GM12878 (cell line): ENCODE data around the gene FAM81A. TPM values are rescaled to one million over a fixed set of nuclear protein-coding genes. Genes with fewer than 3 reads are reported as not detected.
A peak's percentile ranks its signal among the peaks of the same experiment; 100 is the strongest.

Source experiments
- BCLAF1 ChIP-seq: fragments of 450-650 bp; IDR thresholded peaks from 2 replicates; pipeline ENCODE4 v1.6.1; 2017; ENCODE audit warnings: antibody characterized with exemption, mild to moderate bottlenecking, moderate library complexity
- CBFB ChIP-seq: IDR thresholded peaks from 2 replicates; pipeline ENCODE4 v1.6.1; 2016; ENCODE audit warnings: antibody characterized with exemption, low read depth
- CEBPZ ChIP-seq: fragments of 150-350 bp; IDR thresholded peaks from 2 replicates; pipeline ENCODE4 v1.6.1; 2016; ENCODE audit warnings: low read depth, low read length
- EED ChIP-seq: sonication (generic); IDR thresholded peaks from 2 replicates; pipeline ENCODE4 v1.6.1; 2016; ENCODE audit warnings: antibody characterized with exemption, low read depth
- FOXK2 ChIP-seq: fragments of 450-650 bp; IDR thresholded peaks from 2 replicates; pipeline ENCODE4 v1.6.1; 2017; ENCODE audit warnings: mild to moderate bottlenecking, moderate library complexity
- HDAC6 ChIP-seq: fragments of 200-600 bp; sonication (generic); IDR thresholded peaks from one replicate; pipeline ENCODE4 v1.8.0; 2017; ENCODE audit warnings: antibody characterized with exemption; ENCODE audit not compliant: unreplicated experiment
- HDGF ChIP-seq: fragments of 450-650 bp; IDR thresholded peaks from 2 replicates; pipeline ENCODE4 v1.6.1; 2016; ENCODE audit warnings: antibody characterized with exemption
- KDM1A ChIP-seq: fragments of 200-600 bp; sonication (generic); IDR thresholded peaks from 2 replicates; pipeline ENCODE4 v1.6.1; 2016; ENCODE audit warnings: borderline replicate concordance
- KLF5 ChIP-seq: fragments of 450-650 bp; IDR thresholded peaks from 2 replicates; pipeline ENCODE4 v1.6.1; 2014; ENCODE audit warnings: mild to moderate bottlenecking; ENCODE audit not compliant: partially characterized antibody
- MEF2A ChIP-seq: IDR thresholded peaks from 2 replicates; pipeline ENCODE4 v1.6.1; 2011; ENCODE audit warnings: low read depth, mild to moderate bottlenecking, low read length, moderate library complexity; ENCODE audit not compliant: insufficient read depth
- MYC ChIP-seq: IDR thresholded peaks from 2 replicates; pipeline ENCODE4 v1.6.1; 2011; ENCODE audit warnings: mild to moderate bottlenecking, low read length, moderate library complexity, inconsistent platforms; ENCODE audit not compliant: insufficient read depth, insufficient replicate concordance, insufficient read length, severe bottlenecking
- NFXL1 ChIP-seq: fragments of 450-650 bp; IDR thresholded peaks from 2 replicates; pipeline ENCODE4 v1.6.1; 2017; ENCODE audit warnings: antibody characterized with exemption, mild to moderate bottlenecking, borderline replicate concordance
- NFYA ChIP-seq: IDR thresholded peaks from 2 replicates; pipeline ENCODE4 v1.6.1; 2011; ENCODE audit warnings: low read depth, mild to moderate bottlenecking, low read length, improper control_type of control experiment, borderline replicate concordance
- PAX5 ChIP-seq: IDR thresholded peaks from 2 replicates; pipeline ENCODE4 v1.6.1; 2011; ENCODE audit warnings: low read depth, low read length, borderline replicate concordance
- PAX8 ChIP-seq: fragments of 450-650 bp; IDR thresholded peaks from 2 replicates; pipeline ENCODE4 v1.6.1; 2017; ENCODE audit warnings: mild to moderate bottlenecking, moderate library complexity
- PML ChIP-seq: IDR thresholded peaks from 2 replicates; pipeline ENCODE4 v1.6.1; 2012; ENCODE audit warnings: low read length, inconsistent platforms
- RAD21 ChIP-seq: IDR thresholded peaks from 2 replicates; pipeline ENCODE4 v1.6.1; 2011; ENCODE audit warnings: mild to moderate bottlenecking, low read depth, low read length, moderate library complexity; ENCODE audit not compliant: insufficient read depth
- SIX5 ChIP-seq: IDR thresholded peaks from 2 replicates; pipeline ENCODE4 v1.6.1; 2011; ENCODE audit warnings: mild to moderate bottlenecking, low read depth, low read length, moderate library complexity; ENCODE audit not compliant: severe bottlenecking
- SMAD5 ChIP-seq: IDR thresholded peaks from 2 replicates; pipeline ENCODE4 v1.6.1; 2016; ENCODE audit warnings: antibody characterized with exemption, low read depth
- SMC3 ChIP-seq: IDR thresholded peaks from 2 replicates; pipeline ENCODE4 v1.6.1; 2011; ENCODE audit warnings: low read length, improper control_type of control experiment, borderline replicate concordance
- STAT3 ChIP-seq: IDR thresholded peaks from 2 replicates; pipeline ENCODE4 v1.6.1; 2011; ENCODE audit warnings: low read depth, low read length, improper control_type of control experiment
- TAF1 ChIP-seq: IDR thresholded peaks from 2 replicates; pipeline ENCODE4 v1.6.1; 2011; ENCODE audit warnings: mild to moderate bottlenecking, low read depth, low read length, borderline replicate concordance
- TBL1XR1 ChIP-seq: IDR thresholded peaks from 2 replicates; pipeline ENCODE4 v1.6.1; 2012; ENCODE audit warnings: low read depth, low read length, improper control_type of control experiment
- TCF3 ChIP-seq: IDR thresholded peaks from 2 replicates; pipeline ENCODE4 v1.6.1; 2012; ENCODE audit warnings: low read depth, mild to moderate bottlenecking, low read length, borderline replicate concordance; ENCODE audit not compliant: insufficient read depth
- USF2 ChIP-seq: IDR thresholded peaks from 2 replicates; pipeline ENCODE4 v1.6.1; 2011; ENCODE audit warnings: low read depth, low read length, improper control_type of control experiment, borderline replicate concordance
- WRNIP1 ChIP-seq: IDR thresholded peaks from 2 replicates; pipeline ENCODE4 v1.6.1; 2011; ENCODE audit warnings: low read depth, low read length, improper control_type of control experiment, borderline replicate concordance
- ZNF207 ChIP-seq: fragments of 450-650 bp; IDR thresholded peaks from 2 replicates; pipeline ENCODE4 v1.6.1; 2014; ENCODE audit warnings: antibody characterized with exemption, mild to moderate bottlenecking, borderline replicate concordance
- ZNF622 ChIP-seq: fragments of 450-650 bp; IDR thresholded peaks from 2 replicates; pipeline ENCODE4 v1.6.1; 2017; ENCODE audit warnings: mild to moderate bottlenecking, inconsistent platforms
- polyA plus RNA-seq, 11 experiments: library from polyadenylated mRNA; depleted of rRNA in 4 of 11; unstranded in 6 of 11; stranded (reverse) in 5 of 11; fragments of >200 nt; fragmentation: Nextera tagmentation in 4 of 11; fragmentation: Illumina TruSeq in 1 of 11; extraction: Ambion mirVana in 4 of 11; extraction: Trizol in 1 of 11; gene quantifications; 1 replicate in 1 of 11; 2 replicates in 10 of 11; pipeline versions ENCODE4 v1.2.1 to v1.2.3, GENCODE V29; 2011 to 2016; ENCODE audit warnings: inconsistent platforms in 2 of 11, missing spikeins in 2 of 11, low read depth in 1 of 11
- total RNA-seq, 4 experiments: library from RNA; depleted of rRNA in 3 of 4; stranded (reverse); fragments of >200 nt in 3 of 4; fragmentation: Illumina TruSeq in 1 of 4; extraction: Trizol in 1 of 4; gene quantifications; 2 replicates each; pipeline versions ENCODE4 v1.2.1 to v1.2.3, GENCODE V29; 2013 to 2021

Gene FAM81A
- total and polyA plus RNA-seq, 10 of the 15 experiments (the other 5 are each of a cell fraction or from before 2014, with no cell fraction given) = 0.18 to 34.5 (median 16.2) TPM

DNA sequence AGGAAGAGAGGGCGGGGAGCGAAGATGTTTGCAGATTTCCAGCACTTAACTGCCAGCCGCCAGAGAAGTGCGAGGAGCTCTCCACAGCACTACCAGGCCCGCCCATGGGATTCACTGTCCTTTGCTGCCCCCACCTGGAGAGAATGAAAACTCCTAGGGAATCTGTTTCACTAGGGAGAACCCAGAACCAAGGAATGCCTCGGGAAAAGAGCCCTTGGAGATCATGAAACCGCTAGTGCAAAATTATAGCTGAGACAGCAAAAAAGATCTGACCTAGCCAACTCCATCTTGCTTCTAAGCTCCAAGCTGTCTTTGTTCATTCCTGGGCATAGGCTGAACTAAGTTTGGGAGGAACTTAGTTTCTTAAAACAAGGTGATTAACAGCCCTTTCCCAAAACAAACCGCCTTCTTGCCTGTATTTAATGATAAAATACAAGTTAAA lies 91.0 kb downstream of the FAM81A start (continued):
- TF ChIP-seq STAT3 = no peak
- TF ChIP-seq RAD21 = peak; percentile 96
- no peak for TF ChIP-seq SMAD5
- no peak for TF ChIP-seq TAF1
- no peak for TF ChIP-seq WRNIP1
- no peak for TF ChIP-seq FOXK2
- no peak for TF ChIP-seq PAX8
- TF ChIP-seq SMC3 = peak; percentile 75
- no peak for TF ChIP-seq ZNF207
- TF ChIP-seq PML = no peak
- TF ChIP-seq PAX5 = no peak
- TF ChIP-seq TCF3 = no peak
- TF ChIP-seq HDAC6 = no peak
- TF ChIP-seq TBL1XR1 = no peak
- TF ChIP-seq ZNF622 = no peak
- TF ChIP-seq SIX5 = no peak
- no peak for TF ChIP-seq CEBPZ
- TF ChIP-seq NFXL1 = no peak
- TF ChIP-seq CBFB = no peak
- no peak for TF ChIP-seq MYC
- no peak for TF ChIP-seq KLF5
- TF ChIP-seq USF2 = no peak
- peak; percentile 60 for TF ChIP-seq EED
- TF ChIP-seq HDGF = no peak
- TF ChIP-seq NFYA = no peak
- no peak for TF ChIP-seq KDM1A
- no peak for TF ChIP-seq BCLAF1
- no peak for TF ChIP-seq MEF2A
